Islet precursor cell (in vitro differentiated cells): Measurements from ENCODE around the gene SERPINA9.
A peak's percentile ranks its signal among the peaks of the same experiment; 100 is the strongest.

Experiments used
- DNase-seq: peaks from one replicate; pipeline ENCODE4 v3.0.0-alpha.2; 2018

Gene SERPINA9

GRCh38 chr14:94461526-94462218, 14.3 kb downstream of the SERPINA9 start:
- DNase-seq, result peak; percentile 50

DNA sequence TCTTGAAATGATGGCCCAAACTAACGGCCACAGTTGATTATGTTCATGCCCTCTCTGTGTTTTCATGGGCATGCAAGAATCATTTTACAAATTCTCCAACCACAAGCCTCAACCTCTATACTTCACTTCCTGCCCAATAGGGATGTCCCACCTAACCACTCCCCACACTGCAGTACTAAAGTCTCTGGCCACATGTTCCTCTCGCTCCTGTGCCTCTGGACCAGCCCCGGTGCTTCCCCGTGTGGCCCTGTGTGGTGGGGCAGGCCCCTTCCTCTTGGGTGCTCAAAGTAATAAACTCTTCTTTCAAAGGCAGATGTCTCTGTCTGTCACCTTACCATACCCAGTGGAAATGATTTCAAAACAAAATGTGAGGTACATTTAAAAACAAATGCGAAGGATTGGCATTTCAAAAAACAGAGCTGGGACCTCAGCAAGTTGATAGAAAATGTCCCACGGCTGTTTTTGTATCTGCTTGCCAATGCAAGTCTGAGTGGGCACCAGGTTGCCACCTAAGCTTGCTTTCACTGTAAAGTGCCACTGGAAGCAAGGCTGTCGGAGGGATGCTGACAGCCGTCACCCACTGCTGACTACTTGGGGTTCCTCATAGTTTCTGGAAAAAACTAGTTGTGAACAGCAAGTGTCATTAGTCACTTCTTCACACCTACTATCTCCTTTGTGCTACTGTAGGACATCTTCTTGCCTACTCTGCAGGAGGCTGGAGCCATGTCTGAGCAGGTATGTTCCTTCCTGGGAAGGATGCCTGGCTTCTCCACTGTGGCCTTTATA, 15.2 kb downstream of the SERPINA9 start:
- peak; percentile 47 for DNase-seq

DNA sequence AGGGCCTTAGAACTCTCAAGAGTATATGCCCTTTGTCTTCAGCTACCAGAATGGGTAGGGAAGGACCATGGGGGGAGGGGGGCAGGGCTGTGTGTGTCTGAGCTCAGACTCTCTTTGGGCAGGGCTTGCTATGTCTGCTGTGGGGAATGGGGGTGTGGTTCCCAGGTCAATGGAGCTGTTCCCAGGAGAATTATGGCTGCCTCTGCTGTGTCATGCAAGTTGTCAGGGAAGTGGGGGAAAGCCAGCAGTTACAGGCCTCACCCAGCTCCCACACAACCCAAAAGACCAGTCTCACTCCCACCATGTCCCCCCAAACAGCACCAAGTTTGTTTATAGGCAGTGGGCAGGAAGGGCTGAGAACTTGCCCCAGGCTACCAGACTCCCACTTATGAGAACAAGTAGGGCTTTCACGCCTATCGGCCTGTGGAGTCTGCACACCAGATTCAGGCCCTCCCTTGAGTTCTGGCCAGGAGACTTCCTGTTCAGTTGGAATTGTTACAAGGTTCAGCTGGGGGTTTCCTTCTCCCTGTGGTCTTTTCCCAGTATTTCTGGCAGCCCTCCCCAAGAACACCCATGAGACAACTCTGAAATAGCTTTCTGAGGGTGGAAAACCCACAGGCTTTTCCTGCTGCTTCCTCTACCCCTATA, 17.3 kb downstream of the SERPINA9 start:
- DNase-seq, result no peak

DNA sequence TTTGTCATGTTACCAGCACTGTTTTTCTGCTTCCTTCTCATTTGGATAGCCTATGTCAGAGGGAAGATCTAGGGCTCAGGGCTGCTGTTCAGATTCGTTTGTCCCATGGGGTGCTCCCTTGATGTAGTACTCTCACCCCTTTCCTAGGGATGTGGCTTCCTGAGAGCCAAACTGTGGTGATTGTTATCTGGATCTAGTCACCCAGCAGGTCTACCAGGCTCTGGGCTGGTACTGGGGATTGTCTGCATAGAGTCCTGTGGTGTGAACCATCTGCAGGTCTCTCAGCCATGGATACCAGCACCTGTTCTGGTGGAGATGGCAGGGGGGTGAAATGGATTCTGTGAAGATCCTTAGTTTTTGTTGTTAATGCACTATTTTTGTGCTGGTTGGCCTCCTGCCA, 17.9 kb downstream of the SERPINA9 start:
- no peak for DNase-seq

GRCh38 chr14:94455928-94456327, 20.1 kb downstream of the SERPINA9 start:
- DNase-seq, result no peak

- no peak for DNase-seq
Measured at GRCh38 chr14:94451826-94452225, 24.2 kb downstream of the SERPINA9 start.

- no peak for DNase-seq
Measured at GRCh38 chr14:94451091-94451771, 24.8 kb downstream of the SERPINA9 start.

- no peak for DNase-seq
Measured at GRCh38 chr14:94450722-94451090, 25.3 kb downstream of the SERPINA9 start.

DNA sequence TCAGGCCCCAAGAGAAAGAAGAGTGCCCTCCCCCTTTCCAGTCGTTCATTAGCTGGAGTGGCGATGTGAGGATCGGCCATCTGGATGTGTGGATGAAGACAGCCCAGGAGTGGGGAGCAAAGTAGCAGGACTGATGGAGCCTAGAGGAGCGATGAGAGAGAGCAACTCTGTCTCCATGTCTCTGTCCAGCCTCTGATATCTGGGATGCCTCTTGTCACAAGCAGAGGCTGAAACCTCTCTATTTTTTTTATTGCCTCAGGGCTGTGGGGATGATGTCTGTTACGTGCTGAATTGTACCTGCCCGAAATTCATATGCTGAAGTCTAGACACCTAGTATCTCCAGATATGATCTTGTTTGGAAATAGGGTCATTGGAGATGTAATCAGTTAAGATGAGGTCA, 26.1 kb downstream of the SERPINA9 start:
- no peak for DNase-seq

DNA sequence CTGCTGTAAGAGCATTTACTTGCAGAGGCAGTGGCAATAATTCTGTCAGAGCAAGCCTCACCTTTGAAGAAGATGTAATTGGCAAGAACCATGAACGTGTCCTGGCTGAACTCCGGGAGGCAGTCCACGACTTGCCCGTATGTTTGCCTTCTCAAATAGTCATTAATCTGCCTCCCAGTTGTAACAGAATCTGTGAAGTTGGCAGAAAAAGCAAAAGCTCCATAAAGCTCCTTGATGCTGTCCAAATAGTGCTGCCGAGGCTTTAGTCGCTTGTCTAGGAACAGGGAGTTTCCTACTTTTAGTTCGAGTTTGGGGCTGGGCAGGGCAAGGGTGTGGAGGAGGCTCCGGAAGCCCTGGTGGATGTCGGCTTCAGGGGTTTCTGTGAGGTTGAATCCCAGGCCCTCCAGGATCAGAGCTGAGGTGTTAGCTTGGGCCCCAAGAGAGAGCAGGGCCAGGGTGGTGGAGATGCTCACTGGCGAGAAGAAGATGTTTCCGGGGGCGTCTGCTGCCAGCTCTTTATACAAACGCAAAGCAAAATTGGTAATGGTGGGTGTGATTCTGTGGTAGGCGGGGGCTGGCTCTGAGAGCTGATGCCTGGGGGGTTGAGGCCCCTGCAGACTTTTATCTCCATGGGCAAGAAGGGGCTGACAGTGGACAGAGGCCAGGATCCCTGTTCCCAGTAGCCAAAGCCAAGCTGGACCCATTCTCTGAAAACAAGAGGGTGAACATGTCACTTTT, 27.8 kb downstream of the SERPINA9 start:
- no peak for DNase-seq

- DNase-seq, result no peak
Measured at GRCh38 chr14:94447206-94447605, 28.8 kb downstream of the SERPINA9 start.

DNA sequence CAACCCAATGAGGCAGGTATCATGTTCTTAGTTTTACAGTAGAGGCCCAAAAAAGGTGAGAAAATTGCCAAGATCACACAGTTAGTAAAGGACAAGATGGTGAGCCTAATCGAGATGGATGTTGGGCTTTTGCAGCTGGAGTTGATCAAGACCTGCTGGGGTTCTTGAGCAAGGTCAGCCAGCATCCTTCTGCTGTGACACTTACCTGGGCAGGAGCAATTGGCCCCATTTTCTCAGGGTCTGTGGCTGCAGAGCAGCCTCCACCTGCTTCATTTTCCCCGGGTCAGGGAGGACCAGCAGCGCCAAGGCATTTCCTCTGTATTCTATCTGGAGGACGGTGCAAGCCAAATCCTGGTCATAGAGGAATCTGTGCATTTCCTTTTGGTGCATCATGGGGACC, 29.9 kb downstream of the SERPINA9 start:
- DNase-seq, result no peak

GRCh38 chr14:94445003-94445402, 31.0 kb downstream of the SERPINA9 start:
- DNase-seq, result no peak

DNA sequence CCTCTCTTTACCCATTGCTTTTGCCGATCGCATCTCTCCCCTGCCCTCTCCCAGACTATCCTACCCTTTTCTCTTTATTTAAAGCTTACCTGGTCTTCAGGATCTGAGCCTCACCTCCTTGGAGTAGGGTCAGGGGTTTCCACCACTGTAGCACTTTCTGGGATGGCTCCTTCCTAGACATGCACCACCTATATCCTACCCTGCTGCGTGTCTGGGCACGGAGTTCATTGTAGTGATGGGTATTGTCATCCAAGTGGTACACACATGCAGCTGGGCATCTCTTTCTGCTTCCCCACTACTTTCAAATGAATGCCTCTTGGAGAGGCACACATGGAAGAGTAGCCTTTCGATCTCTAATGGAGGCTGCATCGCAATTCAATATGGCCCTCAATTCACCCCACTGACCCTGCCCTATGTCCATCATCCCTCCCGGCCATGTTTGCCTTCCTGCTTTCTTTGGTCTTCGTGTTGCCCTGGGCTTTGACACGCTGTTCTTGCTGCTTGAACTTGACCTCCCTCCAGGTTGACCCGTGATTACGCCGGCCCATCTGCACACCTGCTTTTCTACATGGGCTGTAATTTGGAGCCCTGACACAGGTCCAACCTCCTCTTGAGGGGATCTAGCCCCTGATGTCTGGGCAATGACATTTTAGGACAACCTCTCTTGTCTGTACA, 34.3 kb downstream of the SERPINA9 start:
- no peak for DNase-seq

- no peak for DNase-seq
Measured at GRCh38 chr14:94441130-94441529, 34.9 kb downstream of the SERPINA9 start.

DNA sequence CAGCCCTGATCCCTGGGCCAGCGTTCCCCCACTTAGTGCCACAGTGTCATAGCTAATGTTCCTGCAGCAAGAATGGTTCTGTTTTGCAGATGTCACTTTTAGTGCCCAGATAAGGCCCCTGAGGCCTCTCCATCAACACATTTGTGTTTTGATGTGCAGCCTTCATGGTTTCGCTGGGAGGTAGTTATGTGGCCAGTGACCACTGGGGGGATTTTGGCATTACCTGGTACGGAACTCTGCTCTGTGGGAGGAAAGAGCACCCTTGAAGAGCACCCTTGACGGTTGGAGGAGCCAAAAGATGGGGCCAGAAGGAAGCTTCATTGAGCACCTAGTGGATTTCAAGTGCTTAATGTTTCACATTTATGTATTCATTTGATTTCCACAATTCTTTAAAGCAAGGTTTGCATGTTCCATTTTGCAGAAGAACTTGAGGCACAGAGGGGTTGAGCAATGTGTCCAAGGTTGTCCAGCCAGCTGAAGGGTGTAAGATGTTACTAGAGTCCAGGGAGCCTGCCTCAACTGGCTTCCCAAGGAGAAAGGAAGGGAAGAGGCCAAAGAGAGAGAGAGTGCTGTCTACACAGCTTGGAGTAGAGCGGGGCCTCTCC, 36.4 kb downstream of the SERPINA9 start:
- no peak for DNase-seq

- no peak for DNase-seq
Measured at GRCh38 chr14:94428610-94429009, 47.4 kb downstream of the SERPINA9 start.

- DNase-seq, result no peak
Measured at GRCh38 chr14:94427016-94427613, 48.9 kb downstream of the SERPINA9 start.

DNA sequence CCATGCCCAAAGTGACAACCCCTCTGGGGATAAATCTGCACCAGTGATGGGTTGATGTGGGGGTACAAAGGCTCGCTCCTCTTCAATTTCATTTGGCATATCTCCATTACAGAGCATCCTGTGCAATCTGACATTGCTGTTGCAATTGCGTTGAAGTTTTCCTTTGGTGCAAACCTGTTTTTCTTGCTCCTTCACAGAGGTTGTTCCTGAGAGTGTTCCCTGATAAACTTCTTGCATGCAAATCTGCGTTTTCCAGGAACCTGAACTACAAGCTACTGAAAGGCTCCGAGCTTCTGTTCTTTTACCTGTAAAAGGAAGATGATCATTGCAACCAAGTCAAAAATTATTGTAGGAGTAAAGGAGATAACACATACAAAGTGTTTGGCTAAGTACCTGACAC, 49.5 kb downstream of the SERPINA9 start:
- no peak for DNase-seq

GRCh38 chr14:94424371-94424770, 51.6 kb downstream of the SERPINA9 start:
- DNase-seq, result no peak

DNA sequence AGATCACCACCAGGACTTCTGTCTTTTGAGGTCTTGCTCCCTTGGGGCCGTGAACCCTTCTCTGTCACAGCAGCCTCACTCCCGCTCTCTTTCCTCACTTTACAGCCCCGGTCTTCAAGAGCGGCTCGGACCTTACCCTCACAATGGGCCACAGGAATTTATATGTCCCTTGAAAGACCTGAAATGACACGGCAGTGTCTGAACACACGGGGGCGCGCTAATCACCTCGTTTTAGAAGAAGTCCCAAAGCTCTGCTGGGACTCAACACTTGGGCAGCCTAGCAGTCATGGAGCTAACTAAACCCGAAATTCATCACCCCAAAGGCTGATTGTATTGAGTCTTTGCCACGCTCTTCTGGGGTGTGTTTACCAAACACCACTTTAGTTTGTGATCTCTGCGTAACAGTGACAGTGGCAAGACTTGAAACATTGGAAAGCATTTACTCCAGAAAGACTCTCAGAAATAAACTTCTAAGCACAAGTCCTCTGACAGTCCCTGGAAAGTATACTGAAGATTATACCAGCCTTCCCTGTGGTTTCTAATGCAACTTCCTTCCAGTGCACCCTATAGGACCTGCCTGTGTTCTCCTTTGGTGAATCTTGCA, 52.4 kb downstream of the SERPINA9 start:
- DNase-seq, result peak; percentile 90
